ENCODE data around the gene TBX20. TPM values are rescaled to one million over a fixed set of nuclear protein-coding genes. Genes with fewer than 3 reads are reported as not detected.

TBX20 gene
- total RNA-seq, 1 donor from 2014 or later, result 0.49 TPM

- peaks cover 5% of the 10 kb centered on the region for H3K4me1 ChIP-seq
- intact Hi-C loops (cut with DNase I), result no loop called here
- no peaks in the 10 kb centered on the region for H3K36me3 ChIP-seq
- peaks cover 2% of the 10 kb centered on the region for H3K27me3 ChIP-seq
- H3K27ac ChIP-seq, result no peak overlapping the region
- no peak for DNase-seq (ENCODE audit: extremely low spot score in 2 of 2)
- H3K9me3 ChIP-seq, result no peaks in the 10 kb centered on the region
- TF ChIP-seq POLR2AphosphoS5 (IDR thresholded peaks at IDR 0.05; ENCODE audit: insufficient read depth in 1 of 2, low read depth in 1 of 2) (no peak), CTCF (IDR thresholded peaks at IDR 0.05) (no peak), POLR2A (IDR thresholded peaks at IDR 0.05) (no peak)
- H3K4me3 ChIP-seq, result no peak overlapping the region
Observed at GRCh38 chr7:35263396-35263795, 9.5 kb upstream of the TBX20 start.

- intact Hi-C loops (cut with DNase I), result no loop called here
- DNase-seq (ENCODE audit: extremely low spot score in 2 of 2), result no peak
- Histone ChIP-seq H3K4me3 (no peak overlapping the region), H3K27ac (no peak overlapping the region), H3K9me3 (no peaks in the 10 kb centered on the region), H3K27me3 (peaks cover 15% of the 10 kb centered on the region), H3K4me1 (peaks cover 15% of the 10 kb centered on the region), H3K36me3 (no peaks in the 10 kb centered on the region)
- no peak for TF ChIP-seq POLR2A (IDR thresholded peaks at IDR 0.05)
- no peak for TF ChIP-seq CTCF (IDR thresholded peaks at IDR 0.05)
Observed at GRCh38 chr7:35261476-35262285, 7.8 kb upstream of the TBX20 start.

GRCh38 chr7:35261041-35261440 lies 7.1 kb upstream of the TBX20 start:
- DNase-seq (ENCODE audit: extremely low spot score in 2 of 2), result no peak
- peaks cover 15% of the 10 kb centered on the region for H3K27me3 ChIP-seq
- no peaks in the 10 kb centered on the region for H3K36me3 ChIP-seq
- intact Hi-C loops (cut with DNase I), result no loop called here
- TF ChIP-seq POLR2AphosphoS5 (IDR thresholded peaks at IDR 0.05; ENCODE audit: insufficient read depth in 1 of 2, low read depth in 1 of 2), result no peak
- no peak for TF ChIP-seq CTCF (IDR thresholded peaks at IDR 0.05)
- no peak for TF ChIP-seq POLR2A (IDR thresholded peaks at IDR 0.05)
- no peaks in the 10 kb centered on the region for H3K9me3 ChIP-seq
- no peak overlapping the region for H3K4me3 ChIP-seq
- peaks cover 15% of the 10 kb centered on the region for H3K4me1 ChIP-seq
- no peak overlapping the region for H3K27ac ChIP-seq

GRCh38 chr7:35260246-35260645 lies 6.3 kb upstream of the TBX20 start:
- peaks cover 17% of the 10 kb centered on the region for H3K27me3 ChIP-seq
- TF ChIP-seq CTCF (IDR thresholded peaks at IDR 0.05), result no peak
- no peak for TF ChIP-seq POLR2AphosphoS5 (IDR thresholded peaks at IDR 0.05; ENCODE audit: insufficient read depth in 1 of 2, low read depth in 1 of 2)
- TF ChIP-seq POLR2A (IDR thresholded peaks at IDR 0.05), result no peak
- H3K9me3 ChIP-seq, result no peaks in the 10 kb centered on the region
- no peaks in the 10 kb centered on the region for H3K36me3 ChIP-seq
- H3K27ac ChIP-seq, result no peak overlapping the region
- no peak for DNase-seq (ENCODE audit: extremely low spot score in 2 of 2)
- intact Hi-C loops (cut with DNase I), result no loop called here
- H3K4me3 ChIP-seq, result no peak overlapping the region
- H3K4me1 ChIP-seq, result peaks cover 15% of the 10 kb centered on the region

GRCh38 chr7:35259523-35259908 lies 5.6 kb upstream of the TBX20 start:
- Histone ChIP-seq H3K4me3 (no peak overlapping the region), H3K27me3 (peaks cover 22% of the 10 kb centered on the region), H3K9me3 (no peaks in the 10 kb centered on the region), H3K36me3 (no peaks in the 10 kb centered on the region), H3K4me1 (peaks cover 15% of the 10 kb centered on the region), H3K27ac (no peak overlapping the region)
- no peak for DNase-seq (ENCODE audit: extremely low spot score in 2 of 2)
- intact Hi-C loops (cut with DNase I), result no loop called here
- TF ChIP-seq CTCF (IDR thresholded peaks at IDR 0.05), result no peak

All from vagina (tissue), 2 donors.